H9 (cell line): ENCODE results near the gene MEGF10. TPM values are rescaled to one million over a fixed set of nuclear protein-coding genes. Genes with fewer than 3 reads are reported as not detected.
A peak's percentile ranks its signal among the peaks of the same experiment; 100 is the strongest.

Experiments
- DNase-seq: peaks from one replicate; pipeline ENCODE4 v3.0.0-alpha.2; 2017
- H2AFZ ChIP-seq: one replicate; pipeline ENCODE4 v1.6.1; 2013; ENCODE audit warnings: mild to moderate bottlenecking, low read length, control low read depth, moderate library complexity
- H2AK5ac ChIP-seq: 2 replicates; pipeline ENCODE4 v1.6.1; 2013; ENCODE audit warnings: low read length, control low read depth, mixed read lengths; ENCODE audit not compliant: insufficient read length
- H2BK120ac ChIP-seq: one replicate; pipeline ENCODE4 v1.6.1; 2013; ENCODE audit warnings: low read depth, mild to moderate bottlenecking, low read length, control low read depth, inconsistent platforms; ENCODE audit not compliant: poor library complexity, severe bottlenecking
- H2BK12ac ChIP-seq: 2 replicates; pipeline ENCODE4 v1.6.1; 2013; ENCODE audit warnings: low read length, control low read depth, mixed read lengths, low read depth; ENCODE audit not compliant: insufficient read length
- H2BK15ac ChIP-seq: 2 replicates; pipeline ENCODE4 v1.6.1; 2013; ENCODE audit warnings: low read depth, low read length, control low read depth
- H2BK20ac ChIP-seq: one replicate; pipeline ENCODE4 v1.6.1; 2013; ENCODE audit warnings: low read depth, mild to moderate bottlenecking, low read length, control low read depth, inconsistent platforms; ENCODE audit not compliant: poor library complexity, severe bottlenecking
- H2BK5ac ChIP-seq: 2 replicates; pipeline ENCODE4 v1.6.1; 2013; ENCODE audit warnings: low read length, control low read depth, mixed read lengths; ENCODE audit not compliant: insufficient read length
- H3K14ac ChIP-seq: 2 replicates; pipeline ENCODE4 v1.6.1; 2013; ENCODE audit warnings: low read length, control low read depth; ENCODE audit not compliant: insufficient read depth
- H3K18ac ChIP-seq: 2 replicates; pipeline ENCODE4 v1.6.1; 2013; ENCODE audit warnings: low read depth, mild to moderate bottlenecking, mixed read lengths, low read length, control low read depth; ENCODE audit not compliant: insufficient read length
- H3K23ac ChIP-seq: 2 replicates; pipeline ENCODE4 v1.6.1; 2013; ENCODE audit warnings: low read length, control low read depth, mixed read lengths, low read depth; ENCODE audit not compliant: insufficient read length
- H3K23me2 ChIP-seq: 2 replicates; pipeline ENCODE4 v1.6.1; 2013; ENCODE audit warnings: low read depth, mild to moderate bottlenecking, mixed read lengths, low read length, control low read depth; ENCODE audit not compliant: insufficient read length, poor library complexity, severe bottlenecking
- H3K27ac ChIP-seq: 2 replicates; pipeline ENCODE4 v1.5.1; 2013; ENCODE audit warnings: low read length, control low read depth, mixed read lengths, low read depth; ENCODE audit not compliant: insufficient read length
- H3K27me3 ChIP-seq: 2 replicates; pipeline ENCODE4 v1.6.1; 2013; ENCODE audit warnings: low read length, control low read depth, inconsistent platforms; ENCODE audit not compliant: insufficient read depth
- H3K4ac ChIP-seq: 2 replicates; pipeline ENCODE4 v1.6.1; 2013; ENCODE audit warnings: low read depth, mild to moderate bottlenecking, control low read depth, inconsistent platforms, low read length, moderate library complexity
- H3K4me1 ChIP-seq: 2 replicates; pipeline ENCODE4 v1.6.1; 2013; ENCODE audit warnings: low read length, control low read depth, inconsistent platforms; ENCODE audit not compliant: insufficient read depth
- H3K4me2 ChIP-seq: 2 replicates; pipeline ENCODE4 v1.6.1; 2013; ENCODE audit warnings: low read length, control low read depth, mixed read lengths; ENCODE audit not compliant: insufficient read length, insufficient read depth
- H3K56ac ChIP-seq: 2 replicates; pipeline ENCODE4 v1.6.1; 2013; ENCODE audit warnings: low read depth, mild to moderate bottlenecking, mixed read lengths, low read length, control low read depth; ENCODE audit not compliant: insufficient read length
- H3K79me1 ChIP-seq: 2 replicates; pipeline ENCODE4 v1.6.1; 2013; ENCODE audit warnings: low read depth, mild to moderate bottlenecking, moderate library complexity, low read length, control low read depth, inconsistent platforms; ENCODE audit not compliant: insufficient read depth, poor library complexity, severe bottlenecking
- H3K79me2 ChIP-seq: 2 replicates; pipeline ENCODE4 v1.6.1; 2013; ENCODE audit warnings: low read length, control low read depth, inconsistent platforms; ENCODE audit not compliant: insufficient read depth
- H3K9ac ChIP-seq: 2 replicates; pipeline ENCODE4 v1.6.1; 2013; ENCODE audit warnings: low read length, control low read depth, mixed read lengths; ENCODE audit not compliant: insufficient read length; ENCODE audit errors: extremely low read depth
- H3K9me3 ChIP-seq: one replicate; pipeline ENCODE4 v1.6.1; 2013; ENCODE audit warnings: low read depth, low read length, inconsistent platforms; ENCODE audit not compliant: control insufficient read depth
- H3T11ph ChIP-seq: one replicate; pipeline ENCODE4 v1.6.1; 2013; ENCODE audit warnings: mild to moderate bottlenecking, low read length, control low read depth, inconsistent platforms
- H4K20me1 ChIP-seq: one replicate; pipeline ENCODE4 v1.6.1; 2013; ENCODE audit not compliant: control insufficient read depth, insufficient read length, insufficient read depth
- H4K5ac ChIP-seq: 2 replicates; pipeline ENCODE4 v1.6.1; 2013; ENCODE audit warnings: low read depth, mild to moderate bottlenecking, mixed read lengths, low read length, control low read depth; ENCODE audit not compliant: insufficient read length
- H4K8ac ChIP-seq: replicated peaks from 2 replicates; pipeline ENCODE4 v1.6.1; 2013; ENCODE audit warnings: low read length, control low read depth, mixed read lengths, low read depth; ENCODE audit not compliant: insufficient read length
- H4K91ac ChIP-seq: 2 replicates; pipeline ENCODE4 v1.6.1; 2013; ENCODE audit warnings: low read depth, mild to moderate bottlenecking, moderate library complexity, mixed read lengths, low read length, control low read depth; ENCODE audit not compliant: insufficient read length
- H3K27ac Mint-ChIP-seq, 3 experiments: 2 replicates in 2 of 3; 3 replicates in 1 of 3; pipeline ENCODE4 v1.8.0; 2020 to 2021; ENCODE audit warnings: mixed read lengths in 3 of 3, mild to moderate bottlenecking in 1 of 3, moderate library complexity in 1 of 3
- H3K27me3 Mint-ChIP-seq: 2 replicates; pipeline ENCODE4 v1.8.0; 2021; ENCODE audit warnings: low read depth, mild to moderate bottlenecking, moderate library complexity, mixed read lengths
- H3K36me3 Mint-ChIP-seq, 3 experiments: 2 replicates in 2 of 3; 3 replicates in 1 of 3; pipeline ENCODE4 v1.8.0; 2020 to 2021; ENCODE audit warnings: low read depth in 3 of 3, mixed read lengths in 3 of 3; ENCODE audit not compliant: insufficient read depth in 1 of 3
- H3K4me1 Mint-ChIP-seq, 2 experiments: 2 replicates each; pipeline ENCODE4 v1.8.0; 2020; ENCODE audit warnings: mixed read lengths in 2 of 2
- H3K4me3 Mint-ChIP-seq, 2 experiments: 2 replicates in 1 of 2; 3 replicates in 1 of 2; pipeline ENCODE4 v1.8.0; 2020 to 2021; ENCODE audit warnings: mild to moderate bottlenecking in 2 of 2, mixed read lengths in 2 of 2, moderate library complexity in 1 of 2
- H3K9me3 Mint-ChIP-seq, 2 experiments: 2 replicates in 1 of 2; 3 replicates in 1 of 2; pipeline ENCODE4 v1.8.0; 2020; ENCODE audit warnings: mild to moderate bottlenecking in 2 of 2, mixed read lengths in 2 of 2, moderate library complexity in 1 of 2
- WGBS: extraction: QIAGEN DNeasy Blood & Tissue Kit; methylation state at CpG from one replicate; pipeline ENCODE4 v1.1.7; 2013; ENCODE audit warnings: missing lambda C conversion rate, low lambda C conversion rate, mixed read lengths; ENCODE audit not compliant: insufficient read length; ENCODE audit errors: extremely low coverage; 5-methylcytosine and 5-hydroxymethylcytosine counted together
- total RNA-seq: library from RNA; stranded (reverse); gene quantifications from 2 replicates; pipeline ENCODE4 v1.2.1, GENCODE V29; 2021
- TF ChIP-seq, protein P1 (sequence below): fragments of 200-600 bp; sonication (generic); conservative IDR thresholded peaks from 3 replicates; pipeline ENCODE4 v1.8.0; 2021; ENCODE audit warnings: antibody characterized with exemption, mild to moderate bottlenecking

The MEGF10 gene
- total RNA-seq, 1 experiment from 2014 or later, result 36.5 TPM

DNA sequence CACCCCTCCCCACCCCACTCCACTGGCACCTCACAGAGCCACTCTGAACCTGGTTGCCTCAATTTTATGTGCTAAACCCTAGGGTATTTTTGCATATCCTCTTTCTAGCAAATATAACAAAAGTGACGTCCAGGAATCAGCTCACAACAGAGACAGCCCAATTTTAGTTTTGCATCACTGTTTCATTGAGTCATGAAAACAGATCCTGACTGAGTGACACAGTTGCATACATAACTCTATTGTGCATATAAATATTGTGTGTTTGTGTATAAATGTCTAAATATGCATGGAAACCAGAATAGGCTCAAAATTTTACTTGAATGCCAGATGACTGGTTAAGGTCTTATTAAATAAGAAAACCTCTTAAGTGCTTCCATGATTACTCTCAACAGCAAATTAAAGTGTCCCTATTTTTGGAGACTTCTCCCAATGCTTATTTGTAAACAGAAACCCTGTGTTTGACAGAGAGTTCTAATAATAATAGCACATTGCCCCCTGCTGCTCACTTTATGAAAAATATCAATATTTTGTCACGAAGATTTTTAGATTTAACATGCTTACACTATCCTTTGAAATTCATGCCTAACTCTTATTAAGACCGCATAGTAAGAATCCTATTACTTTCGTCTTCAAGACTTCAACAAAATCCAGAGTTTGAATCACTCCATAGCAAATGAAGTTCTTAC lies 151.3 kb downstream of the MEGF10 start:
- H3K56ac ChIP-seq, result no peak overlapping the region
- no peaks in the 10 kb centered on the region for H3K27me3 ChIP-seq
- DNase-seq, result no peak
- no peak overlapping the region for H3K4ac ChIP-seq
- H2BK20ac ChIP-seq, result no peak overlapping the region
- no peak overlapping the region for H2BK12ac ChIP-seq
- H3K27ac Mint-ChIP-seq, result no peak overlapping the region
- H2AK5ac ChIP-seq, result no peak overlapping the region
- H4K8ac ChIP-seq, result no peak overlapping the region
- no peak overlapping the region for H2BK15ac ChIP-seq
- peaks cover 5 to 6% of the 10 kb centered on the region in 2 experiments; a peak in 3 of 4 replicates for H3K4me1 Mint-ChIP-seq
- H3T11ph ChIP-seq, result no peak overlapping the region
- no peak overlapping the region for H4K5ac ChIP-seq
- TF ChIP-seq, protein P1, sequence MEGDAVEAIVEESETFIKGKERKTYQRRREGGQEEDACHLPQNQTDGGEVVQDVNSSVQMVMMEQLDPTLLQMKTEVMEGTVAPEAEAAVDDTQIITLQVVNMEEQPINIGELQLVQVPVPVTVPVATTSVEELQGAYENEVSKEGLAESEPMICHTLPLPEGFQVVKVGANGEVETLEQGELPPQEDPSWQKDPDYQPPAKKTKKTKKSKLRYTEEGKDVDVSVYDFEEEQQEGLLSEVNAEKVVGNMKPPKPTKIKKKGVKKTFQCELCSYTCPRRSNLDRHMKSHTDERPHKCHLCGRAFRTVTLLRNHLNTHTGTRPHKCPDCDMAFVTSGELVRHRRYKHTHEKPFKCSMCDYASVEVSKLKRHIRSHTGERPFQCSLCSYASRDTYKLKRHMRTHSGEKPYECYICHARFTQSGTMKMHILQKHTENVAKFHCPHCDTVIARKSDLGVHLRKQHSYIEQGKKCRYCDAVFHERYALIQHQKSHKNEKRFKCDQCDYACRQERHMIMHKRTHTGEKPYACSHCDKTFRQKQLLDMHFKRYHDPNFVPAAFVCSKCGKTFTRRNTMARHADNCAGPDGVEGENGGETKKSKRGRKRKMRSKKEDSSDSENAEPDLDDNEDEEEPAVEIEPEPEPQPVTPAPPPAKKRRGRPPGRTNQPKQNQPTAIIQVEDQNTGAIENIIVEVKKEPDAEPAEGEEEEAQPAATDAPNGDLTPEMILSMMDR, result 0 out of 3 replicates have a peak, but pooled peaks have one; percentile 20
- H3K9ac ChIP-seq, result no peak overlapping the region
- no peaks in the 10 kb centered on the region for H4K20me1 ChIP-seq
- H3K4me2 ChIP-seq, result no peak overlapping the region
- H2AFZ ChIP-seq, result no peak overlapping the region
- H3K27ac ChIP-seq, result no peak overlapping the region
- no CpG with 5 or more reads among the region's 4 CpGs for WGBS
- H3K79me2 ChIP-seq, result no peaks in the 10 kb centered on the region
- no peak overlapping the region for H3K18ac ChIP-seq
- no peaks in the 10 kb centered on the region for H3K9me3 ChIP-seq
- H3K23ac ChIP-seq, result no peak overlapping the region
- no peaks in the 10 kb centered on the region for H3K9me3 Mint-ChIP-seq
- H3K27me3 Mint-ChIP-seq, result no peaks in the 10 kb centered on the region
- no peak overlapping the region for H3K4me3 Mint-ChIP-seq
- no peaks in the 10 kb centered on the region for H3K79me1 ChIP-seq
- H2BK5ac ChIP-seq, result no peak overlapping the region
- H3K4me1 ChIP-seq, result no peaks in the 10 kb centered on the region
- no peak overlapping the region for H2BK120ac ChIP-seq
- H3K36me3 Mint-ChIP-seq, result peaks cover 2 to 16% (median 7%) of the 10 kb centered on the region in 3 experiments; a peak in 5 of 7 replicates
- H3K23me2 ChIP-seq, result no peaks in the 10 kb centered on the region
- H3K14ac ChIP-seq, result no peak overlapping the region
- H4K91ac ChIP-seq, result no peak overlapping the region
